GM23338 (cell line): Measurements from ENCODE around the gene ST6GALNAC4. TPM values are rescaled to one million over a fixed set of nuclear protein-coding genes. Genes with fewer than 3 reads are reported as not detected.

Experiments
- ATAC-seq: fragments of 200-7000 bp; cut with Tn5 transposase; 3 replicates; pipeline ENCODE4 v1.9.1; 2020
- DNase-seq: peaks from one replicate; pipeline ENCODE4 v3.0.0-alpha.2; 2015; ENCODE audit warnings: low spot score
- H2AFZ ChIP-seq: fragments of 200-600 bp; sonication (generic); 2 replicates; pipeline ENCODE4 v1.8.0; 2016; ENCODE audit warnings: antibody characterized with exemption, mild to moderate bottlenecking, moderate library complexity
- H3F3A ChIP-seq: fragments of 200-600 bp; sonication (generic); replicated peaks from 2 replicates; pipeline ENCODE4 v1.8.0; 2017; ENCODE audit warnings: antibody characterized with exemption, mixed run types, low read depth
- H3K27ac ChIP-seq: fragments of 200-600 bp; sonication (generic); 2 replicates; pipeline ENCODE4 v1.6.1; 2016; ENCODE audit warnings: low read depth
- H3K27me3 ChIP-seq: fragments of 200-600 bp; sonication (generic); 2 replicates; pipeline ENCODE4 v1.8.0; 2016; ENCODE audit warnings: mild to moderate bottlenecking, mixed run types, moderate library complexity; ENCODE audit not compliant: insufficient read depth
- H3K36me3 ChIP-seq: fragments of 200-600 bp; sonication (generic); 2 replicates; pipeline ENCODE4 v1.8.0; 2016; ENCODE audit warnings: mild to moderate bottlenecking; ENCODE audit not compliant: insufficient read depth
- H3K4me1 ChIP-seq: fragments of 200-600 bp; sonication (generic); 2 replicates; pipeline ENCODE4 v1.8.0; 2016; ENCODE audit warnings: mild to moderate bottlenecking, moderate library complexity; ENCODE audit not compliant: insufficient read depth
- H3K4me2 ChIP-seq: fragments of 200-600 bp; sonication (generic); 2 replicates; pipeline ENCODE4 v1.7.1; 2017; ENCODE audit warnings: mixed run types
- H3K4me3 ChIP-seq: fragments of 200-600 bp; sonication (generic); 2 replicates; pipeline ENCODE4 v1.6.1; 2016; ENCODE audit warnings: mixed run types
- H3K79me2 ChIP-seq: fragments of 200-600 bp; sonication (generic); replicated peaks from 2 replicates; pipeline ENCODE4 v1.8.0; 2017; ENCODE audit warnings: mild to moderate bottlenecking; ENCODE audit not compliant: insufficient read depth
- H3K9me2 ChIP-seq: fragments of 200-600 bp; sonication (generic); 2 replicates; pipeline ENCODE4 v1.8.0; 2017; ENCODE audit not compliant: insufficient read depth
- H4K20me1 ChIP-seq: fragments of 200-600 bp; sonication (generic); replicated peaks from 2 replicates; pipeline ENCODE4 v1.8.0; 2017; ENCODE audit warnings: mild to moderate bottlenecking; ENCODE audit not compliant: insufficient read depth
- H3K27ac Mint-ChIP-seq: 2 replicates; pipeline ENCODE4 v1.8.0; 2020; ENCODE audit warnings: inconsistent platforms, mild to moderate bottlenecking, moderate library complexity, mixed read lengths
- H3K27me3 Mint-ChIP-seq: 3 replicates; pipeline ENCODE4 v1.8.0; 2022; ENCODE audit warnings: low read depth, mild to moderate bottlenecking, moderate library complexity, mixed read lengths, inconsistent platforms; ENCODE audit not compliant: insufficient read depth, poor library complexity
- H3K36me3 Mint-ChIP-seq: 3 replicates; pipeline ENCODE4 v1.8.0; 2021; ENCODE audit warnings: low read depth, mild to moderate bottlenecking, inconsistent platforms, moderate library complexity, mixed read lengths
- H3K4me1 Mint-ChIP-seq: 3 replicates; pipeline ENCODE4 v1.8.0; 2020; ENCODE audit warnings: mild to moderate bottlenecking, inconsistent platforms, mixed read lengths
- H3K4me3 Mint-ChIP-seq: 3 replicates; pipeline ENCODE4 v1.8.0; 2021; ENCODE audit warnings: moderate library complexity, mild to moderate bottlenecking, inconsistent platforms, mixed read lengths
- H3K9me3 Mint-ChIP-seq: 3 replicates; pipeline ENCODE4 v1.8.0; 2020; ENCODE audit warnings: moderate library complexity, mild to moderate bottlenecking, inconsistent platforms, mixed read lengths
- EZH2 ChIP-seq: fragments of 200-600 bp; sonication (generic); IDR thresholded peaks from one replicate; pipeline ENCODE4 v1.8.0; 2017; ENCODE audit warnings: antibody characterized with exemption, mild to moderate bottlenecking, low read depth; ENCODE audit not compliant: unreplicated experiment
- EZH2phosphoT487 ChIP-seq: fragments of 200-600 bp; sonication (generic); IDR thresholded peaks from one replicate; pipeline ENCODE4 v1.8.1; 2018; ENCODE audit warnings: antibody characterized with exemption; ENCODE audit not compliant: unreplicated experiment
- JUNB ChIP-seq: IDR thresholded peaks from one replicate; pipeline ENCODE4 v1.6.1; 2016; ENCODE audit warnings: antibody characterized with exemption; ENCODE audit not compliant: unreplicated experiment
- NANOG ChIP-seq: IDR thresholded peaks from 2 replicates; pipeline ENCODE4 v1.6.1; 2016; ENCODE audit warnings: antibody characterized with exemption, borderline replicate concordance
- STAT1 ChIP-seq: IDR thresholded peaks from one replicate; pipeline ENCODE4 v1.6.1; 2016; ENCODE audit warnings: antibody characterized with exemption; ENCODE audit not compliant: unreplicated experiment
- ZNF331 ChIP-seq: fragments of 250-450 bp; sonication (Bioruptor Pico); IDR thresholded peaks from 2 replicates; pipeline ENCODE4 v1.5.0; 2020; ENCODE audit warnings: low read depth, mild to moderate bottlenecking, moderate library complexity
- polyA plus RNA-seq: library from polyadenylated mRNA; unstranded; fragments of >200 nt; fragmentation: Nextera tagmentation; extraction: Ambion mirVana; gene quantifications from 2 replicates; pipeline ENCODE4 v1.2.1, GENCODE V29; 2016
- total RNA-seq: library from RNA; depleted of rRNA; stranded (reverse); fragments of >200 nt; shearing (Covaris generic); gene quantifications from 2 replicates; pipeline ENCODE4 v1.2.3, GENCODE V29; 2014
- TF ChIP-seq, protein P1 (sequence below): fragments of 250-450 bp; sonication (Bioruptor Pico); IDR thresholded peaks from 2 replicates; pipeline ENCODE4 v1.5.0; 2020; ENCODE audit warnings: mild to moderate bottlenecking, moderate library complexity
- TF ChIP-seq, protein P2 (sequence below): IDR thresholded peaks from one replicate; pipeline ENCODE4 v1.6.1; 2018; ENCODE audit warnings: antibody characterized with exemption; ENCODE audit not compliant: unreplicated experiment
- TF ChIP-seq, protein P3 (sequence below): IDR thresholded peaks from 2 replicates; pipeline ENCODE4 v1.6.1; 2016; ENCODE audit warnings: antibody characterized with exemption

Gene ST6GALNAC4
- total and polyA plus RNA-seq, 2 experiments from 2014 or later: 8.1 to 35.3 TPM

DNA sequence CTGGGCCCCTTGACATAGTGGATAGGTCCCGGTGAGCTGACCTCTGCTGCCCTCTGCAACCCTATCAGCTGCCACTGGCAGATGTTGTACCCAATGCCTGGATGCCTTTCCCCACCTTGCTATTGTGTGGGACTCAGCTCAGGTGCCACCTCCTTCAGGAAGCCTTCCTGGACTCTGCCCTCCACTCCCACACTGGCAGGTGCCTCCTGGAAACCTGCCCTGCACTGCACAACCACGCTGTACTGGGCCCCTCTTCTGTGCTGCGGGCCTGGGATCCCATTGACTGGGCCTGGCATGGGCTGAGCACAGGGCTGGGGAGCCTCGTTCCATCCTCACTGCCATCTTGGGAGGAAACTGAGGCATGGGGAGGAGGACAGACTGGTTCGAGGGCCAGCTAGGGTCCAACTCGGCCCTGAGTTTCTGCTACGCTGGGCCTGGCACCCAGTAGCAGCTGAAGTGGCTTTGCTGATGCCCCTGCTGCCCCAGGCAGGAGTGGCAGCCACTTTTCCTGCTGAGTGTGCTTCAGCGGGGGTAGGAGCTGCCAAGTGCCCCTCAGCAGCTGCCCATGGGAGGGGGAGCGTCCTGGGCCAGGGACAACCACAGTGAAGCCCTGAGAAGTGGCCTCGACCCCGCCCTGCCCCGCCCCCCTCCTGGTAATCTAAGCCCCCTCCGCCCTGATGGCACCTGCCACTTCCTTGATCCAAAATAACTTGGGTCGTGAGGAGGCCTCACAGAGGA lies 40.6 kb downstream of the ST6GALNAC4 start:
- H3K27ac Mint-ChIP-seq: no peak overlapping the region
- Histone ChIP-seq H3K4me1 (peaks cover 5% of the 10 kb centered on the region), H3K27ac (no peak overlapping the region)

More for the DNA sequence above, 40.6 kb downstream of the ST6GALNAC4 start:
- no peak overlapping the region for H3K4me2 ChIP-seq
- DNase-seq (no peak), ATAC-seq (no peak)
- Mint-ChIP-seq H3K4me1 (peaks cover 8% of the 10 kb centered on the region; the same call in 2 of the 3 replicates), H3K9me3 (no peaks in the 10 kb centered on the region), H3K4me3 (no peak overlapping the region), H3K27me3 (peaks cover 29% of the 10 kb centered on the region), H3K36me3 (no peaks in the 10 kb centered on the region)
- H3K36me3 ChIP-seq: no peaks in the 10 kb centered on the region
- no peak overlapping the region for H3K4me3 ChIP-seq
- TF ChIP-seq, protein P1, sequence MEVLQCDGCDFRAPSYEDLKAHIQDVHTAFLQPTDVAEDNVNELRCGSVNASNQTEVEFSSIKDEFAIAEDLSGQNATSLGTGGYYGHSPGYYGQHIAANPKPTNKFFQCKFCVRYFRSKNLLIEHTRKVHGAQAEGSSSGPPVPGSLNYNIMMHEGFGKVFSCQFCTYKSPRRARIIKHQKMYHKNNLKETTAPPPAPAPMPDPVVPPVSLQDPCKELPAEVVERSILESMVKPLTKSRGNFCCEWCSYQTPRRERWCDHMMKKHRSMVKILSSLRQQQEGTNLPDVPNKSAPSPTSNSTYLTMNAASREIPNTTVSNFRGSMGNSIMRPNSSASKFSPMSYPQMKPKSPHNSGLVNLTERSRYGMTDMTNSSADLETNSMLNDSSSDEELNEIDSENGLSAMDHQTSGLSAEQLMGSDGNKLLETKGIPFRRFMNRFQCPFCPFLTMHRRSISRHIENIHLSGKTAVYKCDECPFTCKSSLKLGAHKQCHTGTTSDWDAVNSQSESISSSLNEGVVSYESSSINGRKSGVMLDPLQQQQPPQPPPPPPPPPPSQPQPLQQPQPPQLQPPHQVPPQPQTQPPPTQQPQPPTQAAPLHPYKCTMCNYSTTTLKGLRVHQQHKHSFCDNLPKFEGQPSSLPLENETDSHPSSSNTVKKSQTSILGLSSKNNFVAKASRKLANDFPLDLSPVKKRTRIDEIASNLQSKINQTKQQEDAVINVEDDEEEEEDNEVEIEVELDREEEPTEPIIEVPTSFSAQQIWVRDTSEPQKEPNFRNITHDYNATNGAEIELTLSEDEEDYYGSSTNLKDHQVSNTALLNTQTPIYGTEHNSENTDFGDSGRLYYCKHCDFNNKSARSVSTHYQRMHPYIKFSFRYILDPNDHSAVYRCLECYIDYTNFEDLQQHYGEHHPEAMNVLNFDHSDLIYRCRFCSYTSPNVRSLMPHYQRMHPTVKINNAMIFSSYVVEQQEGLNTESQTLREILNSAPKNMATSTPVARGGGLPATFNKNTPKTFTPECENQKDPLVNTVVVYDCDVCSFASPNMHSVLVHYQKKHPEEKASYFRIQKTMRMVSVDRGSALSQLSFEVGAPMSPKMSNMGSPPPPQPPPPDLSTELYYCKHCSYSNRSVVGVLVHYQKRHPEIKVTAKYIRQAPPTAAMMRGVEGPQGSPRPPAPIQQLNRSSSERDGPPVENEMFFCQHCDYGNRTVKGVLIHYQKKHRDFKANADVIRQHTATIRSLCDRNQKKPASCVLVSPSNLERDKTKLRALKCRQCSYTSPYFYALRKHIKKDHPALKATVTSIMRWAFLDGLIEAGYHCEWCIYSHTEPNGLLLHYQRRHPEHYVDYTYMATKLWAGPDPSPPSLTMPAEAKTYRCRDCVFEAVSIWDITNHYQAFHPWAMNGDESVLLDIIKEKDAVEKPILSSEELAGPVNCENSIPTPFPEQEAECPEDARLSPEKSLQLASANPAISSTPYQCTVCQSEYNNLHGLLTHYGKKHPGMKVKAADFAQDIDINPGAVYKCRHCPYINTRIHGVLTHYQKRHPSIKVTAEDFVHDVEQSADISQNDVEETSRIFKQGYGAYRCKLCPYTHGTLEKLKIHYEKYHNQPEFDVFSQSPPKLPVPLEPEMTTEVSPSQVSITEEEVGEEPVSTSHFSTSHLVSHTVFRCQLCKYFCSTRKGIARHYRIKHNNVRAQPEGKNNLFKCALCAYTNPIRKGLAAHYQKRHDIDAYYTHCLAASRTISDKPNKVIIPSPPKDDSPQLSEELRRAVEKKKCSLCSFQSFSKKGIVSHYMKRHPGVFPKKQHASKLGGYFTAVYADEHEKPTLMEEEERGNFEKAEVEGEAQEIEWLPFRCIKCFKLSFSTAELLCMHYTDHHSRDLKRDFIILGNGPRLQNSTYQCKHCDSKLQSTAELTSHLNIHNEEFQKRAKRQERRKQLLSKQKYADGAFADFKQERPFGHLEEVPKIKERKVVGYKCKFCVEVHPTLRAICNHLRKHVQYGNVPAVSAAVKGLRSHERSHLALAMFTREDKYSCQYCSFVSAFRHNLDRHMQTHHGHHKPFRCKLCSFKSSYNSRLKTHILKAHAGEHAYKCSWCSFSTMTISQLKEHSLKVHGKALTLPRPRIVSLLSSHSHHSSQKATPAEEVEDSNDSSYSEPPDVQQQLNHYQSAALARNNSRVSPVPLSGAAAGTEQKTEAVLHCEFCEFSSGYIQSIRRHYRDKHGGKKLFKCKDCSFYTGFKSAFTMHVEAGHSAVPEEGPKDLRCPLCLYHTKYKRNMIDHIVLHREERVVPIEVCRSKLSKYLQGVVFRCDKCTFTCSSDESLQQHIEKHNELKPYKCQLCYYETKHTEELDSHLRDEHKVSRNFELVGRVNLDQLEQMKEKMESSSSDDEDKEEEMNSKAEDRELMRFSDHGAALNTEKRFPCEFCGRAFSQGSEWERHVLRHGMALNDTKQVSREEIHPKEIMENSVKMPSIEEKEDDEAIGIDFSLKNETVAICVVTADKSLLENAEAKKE (CRISPR knock-in tag): no peak
- no peak for TF ChIP-seq ZNF331 (CRISPR knock-in tag)
- no peak for TF ChIP-seq EZH2
- TF ChIP-seq, protein P2, sequence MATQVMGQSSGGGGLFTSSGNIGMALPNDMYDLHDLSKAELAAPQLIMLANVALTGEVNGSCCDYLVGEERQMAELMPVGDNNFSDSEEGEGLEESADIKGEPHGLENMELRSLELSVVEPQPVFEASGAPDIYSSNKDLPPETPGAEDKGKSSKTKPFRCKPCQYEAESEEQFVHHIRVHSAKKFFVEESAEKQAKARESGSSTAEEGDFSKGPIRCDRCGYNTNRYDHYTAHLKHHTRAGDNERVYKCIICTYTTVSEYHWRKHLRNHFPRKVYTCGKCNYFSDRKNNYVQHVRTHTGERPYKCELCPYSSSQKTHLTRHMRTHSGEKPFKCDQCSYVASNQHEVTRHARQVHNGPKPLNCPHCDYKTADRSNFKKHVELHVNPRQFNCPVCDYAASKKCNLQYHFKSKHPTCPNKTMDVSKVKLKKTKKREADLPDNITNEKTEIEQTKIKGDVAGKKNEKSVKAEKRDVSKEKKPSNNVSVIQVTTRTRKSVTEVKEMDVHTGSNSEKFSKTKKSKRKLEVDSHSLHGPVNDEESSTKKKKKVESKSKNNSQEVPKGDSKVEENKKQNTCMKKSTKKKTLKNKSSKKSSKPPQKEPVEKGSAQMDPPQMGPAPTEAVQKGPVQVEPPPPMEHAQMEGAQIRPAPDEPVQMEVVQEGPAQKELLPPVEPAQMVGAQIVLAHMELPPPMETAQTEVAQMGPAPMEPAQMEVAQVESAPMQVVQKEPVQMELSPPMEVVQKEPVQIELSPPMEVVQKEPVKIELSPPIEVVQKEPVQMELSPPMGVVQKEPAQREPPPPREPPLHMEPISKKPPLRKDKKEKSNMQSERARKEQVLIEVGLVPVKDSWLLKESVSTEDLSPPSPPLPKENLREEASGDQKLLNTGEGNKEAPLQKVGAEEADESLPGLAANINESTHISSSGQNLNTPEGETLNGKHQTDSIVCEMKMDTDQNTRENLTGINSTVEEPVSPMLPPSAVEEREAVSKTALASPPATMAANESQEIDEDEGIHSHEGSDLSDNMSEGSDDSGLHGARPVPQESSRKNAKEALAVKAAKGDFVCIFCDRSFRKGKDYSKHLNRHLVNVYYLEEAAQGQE: no peak
- TF ChIP-seq NANOG: no peak
- TF ChIP-seq, protein P3, sequence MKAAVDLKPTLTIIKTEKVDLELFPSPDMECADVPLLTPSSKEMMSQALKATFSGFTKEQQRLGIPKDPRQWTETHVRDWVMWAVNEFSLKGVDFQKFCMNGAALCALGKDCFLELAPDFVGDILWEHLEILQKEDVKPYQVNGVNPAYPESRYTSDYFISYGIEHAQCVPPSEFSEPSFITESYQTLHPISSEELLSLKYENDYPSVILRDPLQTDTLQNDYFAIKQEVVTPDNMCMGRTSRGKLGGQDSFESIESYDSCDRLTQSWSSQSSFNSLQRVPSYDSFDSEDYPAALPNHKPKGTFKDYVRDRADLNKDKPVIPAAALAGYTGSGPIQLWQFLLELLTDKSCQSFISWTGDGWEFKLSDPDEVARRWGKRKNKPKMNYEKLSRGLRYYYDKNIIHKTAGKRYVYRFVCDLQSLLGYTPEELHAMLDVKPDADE: no peak
- TF ChIP-seq EZH2phosphoT487: no peak
- no peak for TF ChIP-seq STAT1
- no peak for TF ChIP-seq JUNB
- no peaks in the 10 kb centered on the region for H3K79me2 ChIP-seq
- no peaks in the 10 kb centered on the region for H3K9me2 ChIP-seq
- no peaks in the 10 kb centered on the region for H4K20me1 ChIP-seq
- no peak overlapping the region for H2AFZ ChIP-seq
- H3K27me3 ChIP-seq: 0 out of 2 replicates have a peak, but pooled peaks cover 6% of the 10 kb centered on the region
- H3F3A ChIP-seq: peaks cover 16% of the 10 kb centered on the region; the same call in 1 of the 2 replicates
